Ascending aorta (tissue), 2 donors: Measurements from ENCODE around the gene TNRC6B. TPM values are rescaled to one million over a fixed set of nuclear protein-coding genes. Genes with fewer than 3 reads are reported as not detected.

Experiments used
- DNase-seq, 2 donors: peaks; one replicate each; pipeline ENCODE4 v3.0.0-alpha.2; 2019; ENCODE audit warnings: low spot score in 2 of 2
- H3K27ac ChIP-seq, 2 donors: fragments of 200-600 bp; sonication (generic); one replicate each; pipeline ENCODE4 v1.5.1; 2016 to 2017; ENCODE audit warnings: mild to moderate bottlenecking in 1 of 2
- H3K27me3 ChIP-seq: fragments of 200-600 bp; sonication (generic); one replicate; pipeline ENCODE4 v1.5.1; 2017
- H3K36me3 ChIP-seq, 2 donors: fragments of 200-600 bp; sonication (generic); one replicate each; pipeline ENCODE4 v1.5.1; 2016
- H3K4me1 ChIP-seq, 2 donors: fragments of 200-600 bp; sonication (generic); one replicate each; pipeline ENCODE4 v1.5.1; 2016 to 2017; ENCODE audit warnings: mild to moderate bottlenecking in 1 of 2
- H3K4me3 ChIP-seq, 2 donors: fragments of 200-600 bp; sonication (generic); one replicate each; pipeline ENCODE4 v1.5.1; 2016 to 2017; ENCODE audit warnings: mild to moderate bottlenecking in 1 of 2
- H3K9me3 ChIP-seq, 2 donors: fragments of 200-600 bp; sonication (generic); one replicate each; pipeline ENCODE4 v1.5.1; 2016
- CTCF ChIP-seq, 3 experiments: fragments of 200-600 bp in 2 of 3; fragments of 450-650 bp in 1 of 3; sonication (generic) in 2 of 3; IDR thresholded peaks; one replicate each; pipeline ENCODE4 v1.5.1; 2016 to 2019; ENCODE audit warnings: antibody characterized with exemption in 3 of 3, mild to moderate bottlenecking in 1 of 3, moderate library complexity in 1 of 3
- intact Hi-C: fragments of 100-400 bp; cut with DNase I; formaldehyde crosslinking; loops from one replicate; pipeline ENCODE4 v1.15.1; 2023
- total RNA-seq: library from RNA; depleted of rRNA; stranded (reverse); fragments of >200 nt; gene quantifications from one replicate; pipeline ENCODE4 v1.1.0, GENCODE V29; 2016

Gene TNRC6B
- total RNA-seq, 1 donor from 2014 or later = 22.4 TPM

DNA sequence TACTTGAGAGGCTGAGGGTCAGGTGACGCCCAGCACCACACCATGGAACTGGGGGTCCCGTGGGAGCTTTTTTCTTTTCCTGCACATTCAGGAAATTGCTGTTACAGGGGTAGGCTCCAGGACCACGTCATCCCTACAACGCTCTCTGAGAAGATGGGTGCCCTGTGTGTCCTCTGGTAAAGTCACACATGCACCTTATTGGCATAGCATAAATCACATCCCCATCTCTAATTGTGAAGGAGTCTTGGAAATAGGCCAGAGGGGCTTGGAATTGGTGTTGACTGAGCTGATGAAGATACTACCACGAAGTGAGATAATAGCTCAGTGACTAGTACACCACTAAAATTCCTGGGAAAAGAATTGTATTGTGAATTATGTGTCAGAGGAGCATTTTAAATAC, 57.6 kb downstream of the TNRC6B start:
- intact Hi-C loops = no loop called here
- Histone ChIP-seq H3K27me3 (no peaks in the 10 kb centered on the region), H3K36me3 (peaks cover 0 to 3% of the 10 kb centered on the region in 2 donors), H3K4me1 (peaks cover 0 to 28% of the 10 kb centered on the region in 2 donors), H3K27ac (no peak overlapping the region), H3K9me3 (no peaks in the 10 kb centered on the region), H3K4me3 (no peak overlapping the region)
- DNase-seq = no peak
- TF ChIP-seq CTCF (IDR thresholded peaks at IDR 0.05) = no peak

DNA sequence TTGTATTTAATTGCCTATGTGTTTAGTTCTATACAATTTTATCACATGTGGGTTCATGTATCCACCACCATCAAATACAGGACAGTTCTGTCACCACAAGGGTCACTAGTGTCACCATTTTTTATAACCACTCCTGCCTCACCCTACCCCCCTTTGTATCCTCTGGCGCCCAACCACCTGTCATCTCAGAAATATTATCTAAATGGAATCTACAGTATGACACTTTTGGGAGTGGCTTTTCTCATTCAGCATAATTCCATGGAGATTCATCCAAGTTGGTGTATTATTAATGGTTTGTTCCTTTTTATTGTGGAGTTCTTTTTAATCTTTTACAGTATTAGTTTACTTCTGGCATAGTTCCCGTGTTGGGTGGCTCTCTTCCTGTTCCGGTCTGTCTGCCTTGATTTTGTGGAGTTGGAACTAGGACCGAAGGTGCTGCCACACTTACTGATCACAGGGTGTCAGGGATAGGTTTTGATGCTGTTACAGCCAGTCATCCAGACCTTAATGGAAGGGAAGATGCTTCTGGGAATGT, 58.5 kb downstream of the TNRC6B start:
- Histone ChIP-seq H3K4me3 (no peak overlapping the region), H3K27ac (no peak overlapping the region), H3K4me1 (peaks cover 0 to 28% of the 10 kb centered on the region in 2 donors), H3K27me3 (no peaks in the 10 kb centered on the region), H3K36me3 (peaks cover 0 to 3% of the 10 kb centered on the region in 2 donors), H3K9me3 (no peaks in the 10 kb centered on the region)
- no peak for DNase-seq
- intact Hi-C loops = no loop called here
- TF ChIP-seq CTCF (IDR thresholded peaks at IDR 0.05) = no peak

DNA sequence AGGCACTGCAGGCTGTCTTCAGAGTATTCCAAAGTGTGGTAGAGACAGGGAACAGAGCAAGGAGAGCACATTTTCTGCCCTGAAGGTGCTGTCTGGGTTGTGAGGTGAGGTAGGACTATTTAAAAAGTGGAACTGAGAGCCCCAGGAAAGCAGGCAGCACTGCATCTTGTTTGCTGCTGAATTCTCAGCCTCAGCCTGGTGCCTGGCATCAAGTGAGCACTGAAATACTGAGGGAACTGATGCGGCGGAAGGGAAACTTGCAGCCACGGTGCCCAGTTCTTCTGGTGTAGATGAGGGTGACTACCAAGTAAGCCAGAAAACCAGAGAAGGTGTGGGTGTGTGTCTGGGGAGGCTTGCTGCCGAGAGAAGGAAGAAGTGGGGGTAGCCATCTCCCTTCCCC, 59.5 kb downstream of the TNRC6B start:
- H3K4me3 ChIP-seq = no peak overlapping the region
- peaks cover 0 to under 1% of the 10 kb centered on the region in 2 donors for H3K36me3 ChIP-seq
- intact Hi-C loops = no loop called here
- no peak for TF ChIP-seq CTCF (IDR thresholded peaks at IDR 0.05)
- no peaks in the 10 kb centered on the region for H3K27me3 ChIP-seq
- no peaks in the 10 kb centered on the region for H3K9me3 ChIP-seq
- no peak for DNase-seq
- H3K27ac ChIP-seq = no peak overlapping the region
- H3K4me1 ChIP-seq = peaks cover 0 to 28% of the 10 kb centered on the region in 2 donors

- TF ChIP-seq CTCF (IDR thresholded peaks at IDR 0.05) = no peak
- Histone ChIP-seq H3K4me3 (no peak overlapping the region), H3K36me3 (no peaks in the 10 kb centered on the region), H3K9me3 (no peaks in the 10 kb centered on the region), H3K27me3 (no peaks in the 10 kb centered on the region), H3K27ac (peak overlapping the region in 1 of 2 donors; percentile 66), H3K4me1 (peaks cover 0 to 28% of the 10 kb centered on the region in 2 donors)
- intact Hi-C loops = no loop called here
- DNase-seq = no peak
Observed at GRCh38 chr22:40237788-40238424, 60.2 kb downstream of the TNRC6B start.

GRCh38 chr22:40238425-40239344, 61.0 kb downstream of the TNRC6B start:
- Histone ChIP-seq H3K36me3 (no peaks in the 10 kb centered on the region), H3K27me3 (no peaks in the 10 kb centered on the region), H3K27ac (peak overlapping the region; percentile 28 to 66), H3K4me1 (peaks cover 0 to 28% of the 10 kb centered on the region in 2 donors), H3K9me3 (no peaks in the 10 kb centered on the region), H3K4me3 (peak overlapping the region in 1 of 2 donors; percentile 4)
- no peak for TF ChIP-seq CTCF (IDR thresholded peaks at IDR 0.05)
- intact Hi-C loops = no loop called here
- DNase-seq = no peak
